HCEC 1CT (cell line): ENCODE results near the gene TMPRSS4.

Source experiments
- DNase-seq: peaks from one replicate; pipeline ENCODE4 v3.0.0-alpha.2; 2017

The TMPRSS4 gene

GRCh38 chr11:118138839-118139420, 62.1 kb downstream of the TMPRSS4 start:
- DNase-seq, result no peak

DNA sequence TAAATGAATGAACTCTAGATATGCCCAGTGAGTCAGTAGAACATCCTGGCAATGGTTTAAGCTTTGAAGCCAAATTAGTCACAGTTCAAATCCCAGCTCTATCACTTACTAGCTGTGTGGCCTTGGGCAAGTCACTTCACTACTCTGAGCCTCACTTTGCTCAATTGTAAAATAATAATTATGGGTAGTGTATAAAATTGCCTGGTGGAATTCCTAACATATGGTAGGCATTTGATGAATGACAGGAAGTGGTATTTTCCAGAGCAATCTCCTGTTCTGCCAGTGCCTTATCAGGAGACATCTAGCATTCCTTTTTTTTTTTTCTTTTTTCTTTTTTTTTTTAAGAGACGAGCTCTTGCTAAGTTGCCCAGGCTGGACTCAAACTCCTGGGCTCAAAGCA, 62.7 kb downstream of the TMPRSS4 start:
- no peak for DNase-seq

GRCh38 chr11:118142081-118142480, 65.2 kb downstream of the TMPRSS4 start:
- DNase-seq, result peak; percentile 31

- no peak for DNase-seq
Measured at GRCh38 chr11:118142809-118143208, 65.9 kb downstream of the TMPRSS4 start.

DNA sequence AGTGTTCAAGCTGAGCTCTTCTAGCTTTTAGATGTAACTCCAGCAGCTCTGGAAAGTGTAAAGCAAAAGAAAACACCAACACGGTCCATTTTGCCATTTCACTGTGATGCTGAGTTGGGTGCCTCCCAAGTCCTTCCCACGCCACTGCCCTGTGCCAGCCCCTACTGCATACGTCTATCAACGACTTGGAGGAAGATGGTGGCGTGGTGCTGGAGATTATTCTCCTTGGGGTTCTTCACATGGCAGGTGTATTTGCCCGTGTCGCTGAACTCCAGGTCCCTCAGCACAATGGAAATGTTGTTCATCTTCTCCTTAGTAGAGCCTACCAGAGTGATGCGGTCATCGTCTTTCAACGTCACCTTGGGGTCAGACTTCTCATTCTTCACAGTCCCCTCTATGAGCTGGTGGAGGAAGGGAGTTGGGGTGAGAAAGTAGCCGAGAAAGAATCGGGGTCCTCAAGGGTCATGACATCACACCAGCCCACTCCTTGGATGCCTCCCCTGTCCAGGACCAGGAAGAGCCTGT, 66.8 kb downstream of the TMPRSS4 start:
- DNase-seq, result no peak

DNA sequence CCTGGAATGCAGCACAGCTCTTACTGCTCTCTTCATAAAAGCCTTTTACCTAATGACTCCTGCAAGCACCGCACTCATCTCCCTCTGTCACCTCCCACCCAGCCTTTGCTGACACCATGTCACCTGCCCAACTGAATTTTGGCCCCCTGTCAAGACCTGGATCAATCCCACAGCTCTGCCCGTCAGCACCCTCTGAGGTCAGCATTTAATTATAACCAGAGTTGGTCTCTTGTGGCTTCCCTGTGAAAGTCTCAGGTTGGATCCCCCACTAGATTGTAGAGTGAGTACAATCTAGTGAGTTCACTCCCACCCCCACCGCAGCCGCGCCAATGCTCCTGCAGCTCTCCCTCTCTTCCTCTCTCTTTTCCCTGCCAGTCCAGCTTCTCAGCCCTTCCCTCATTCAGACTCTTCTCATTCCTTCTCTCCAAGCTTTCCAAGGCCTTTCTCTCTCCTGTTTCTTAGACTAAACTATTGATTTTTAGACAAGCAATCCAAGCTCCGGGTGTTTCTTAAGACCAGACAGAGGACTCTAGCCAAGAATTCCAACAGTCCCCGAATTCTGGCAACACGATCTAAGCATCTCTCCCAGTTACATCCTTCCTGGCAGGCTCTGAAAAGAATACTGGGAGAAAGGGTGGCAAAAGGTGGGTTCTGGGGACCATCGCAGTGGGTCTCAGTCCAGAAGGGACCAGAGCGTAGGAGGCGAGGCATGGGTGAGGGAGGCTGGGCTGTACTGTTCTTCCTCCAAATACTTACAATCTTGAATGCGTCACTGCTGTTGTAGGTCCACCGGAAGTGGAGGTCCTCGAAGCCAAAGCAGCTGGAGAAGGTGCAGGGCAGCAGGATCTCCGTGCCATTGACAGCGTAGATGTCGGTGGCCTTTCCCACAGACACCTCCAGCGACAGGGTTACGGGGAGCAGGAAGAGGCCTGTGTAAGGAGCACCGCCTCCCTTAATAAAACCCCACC, 67.7 kb downstream of the TMPRSS4 start:
- no peak for DNase-seq

DNA sequence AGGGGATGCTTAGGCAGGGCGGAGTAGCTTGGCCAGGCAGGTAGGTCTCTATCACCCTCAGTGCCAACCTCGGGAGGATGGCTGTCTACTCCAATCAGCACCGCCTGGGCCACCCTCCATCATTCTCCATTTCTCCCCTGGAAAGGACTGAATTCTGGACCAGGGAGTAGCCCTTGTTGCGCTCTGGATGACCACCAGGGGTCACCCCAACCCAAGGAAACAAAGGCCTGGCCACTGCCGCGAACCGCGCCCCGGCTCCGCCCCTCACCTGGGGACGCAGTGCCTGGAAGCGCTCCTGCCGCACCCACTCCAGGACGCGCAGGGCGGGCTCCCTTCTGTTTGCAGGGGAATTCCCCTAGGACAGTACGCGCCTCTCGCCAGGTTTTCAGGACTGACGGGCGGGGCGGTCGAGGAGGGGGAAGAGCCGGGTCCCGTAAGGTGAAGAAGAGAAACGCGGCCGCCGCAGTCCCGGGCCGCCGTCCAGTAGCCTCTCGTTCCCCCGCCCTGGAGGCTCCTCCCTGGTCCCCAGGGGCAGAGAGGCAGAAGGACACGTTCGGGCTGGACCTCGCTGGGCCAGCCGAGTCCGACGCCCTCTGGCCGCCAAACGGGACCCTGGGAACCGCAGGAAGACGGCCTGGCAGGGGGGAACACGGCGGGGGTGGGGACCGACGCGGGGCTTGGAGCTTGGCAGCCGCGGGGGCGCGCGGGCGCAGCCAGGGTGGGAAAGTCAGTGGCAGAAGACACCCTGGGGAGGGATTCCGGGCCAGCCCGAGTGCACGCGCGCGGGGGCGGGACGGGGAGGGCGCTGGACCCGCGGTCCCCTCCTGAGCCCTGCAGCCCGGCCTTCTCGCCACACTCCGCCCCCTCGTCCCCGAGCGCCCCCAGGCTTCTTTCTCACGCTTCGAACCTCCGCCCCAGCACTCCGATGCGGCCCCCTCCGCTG, 68.7 kb downstream of the TMPRSS4 start:
- DNase-seq, result peak; percentile 54

DNA sequence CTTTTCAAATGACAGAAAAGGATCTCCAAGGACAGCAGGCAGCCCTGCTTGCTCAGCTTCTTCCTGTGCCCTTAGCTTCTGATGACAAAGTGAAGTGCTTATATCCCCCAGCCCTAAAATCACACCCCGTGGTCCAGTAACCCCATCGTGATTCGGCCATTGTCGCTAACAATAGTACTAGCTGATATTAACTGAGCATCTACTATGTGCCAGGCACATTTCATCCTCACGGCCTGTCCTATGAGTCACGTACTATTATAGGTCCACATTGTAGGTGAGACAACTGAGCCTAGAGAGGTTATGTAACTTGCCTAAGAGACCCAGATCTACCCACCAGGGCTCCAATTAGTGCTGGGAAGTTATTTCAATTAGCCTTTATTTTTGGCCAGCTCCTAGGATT, 69.7 kb downstream of the TMPRSS4 start:
- DNase-seq, result no peak

- DNase-seq, result no peak
Measured at GRCh38 chr11:118147502-118147901, 70.6 kb downstream of the TMPRSS4 start.

GRCh38 chr11:118148240-118148639, 71.4 kb downstream of the TMPRSS4 start:
- no peak for DNase-seq

DNA sequence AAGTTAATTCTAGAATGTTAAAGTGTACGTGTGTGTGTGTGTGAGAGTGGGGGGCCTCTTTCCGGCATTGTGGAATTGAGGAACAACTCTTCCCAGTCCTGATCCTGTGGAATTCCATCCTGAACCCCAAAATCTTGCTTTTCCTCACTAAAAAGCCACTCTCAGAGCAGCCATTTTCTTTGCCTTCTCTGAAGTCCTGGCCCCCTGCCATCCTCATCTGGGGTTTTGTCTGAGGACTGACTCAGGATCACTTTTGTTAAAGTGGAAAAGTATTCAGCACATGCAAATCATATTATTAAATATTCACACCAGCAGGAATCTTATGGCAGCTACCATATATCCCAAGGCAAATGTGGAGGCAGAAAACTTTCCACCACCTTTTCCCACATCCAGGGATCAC, 72.0 kb downstream of the TMPRSS4 start:
- DNase-seq, result no peak

DNA sequence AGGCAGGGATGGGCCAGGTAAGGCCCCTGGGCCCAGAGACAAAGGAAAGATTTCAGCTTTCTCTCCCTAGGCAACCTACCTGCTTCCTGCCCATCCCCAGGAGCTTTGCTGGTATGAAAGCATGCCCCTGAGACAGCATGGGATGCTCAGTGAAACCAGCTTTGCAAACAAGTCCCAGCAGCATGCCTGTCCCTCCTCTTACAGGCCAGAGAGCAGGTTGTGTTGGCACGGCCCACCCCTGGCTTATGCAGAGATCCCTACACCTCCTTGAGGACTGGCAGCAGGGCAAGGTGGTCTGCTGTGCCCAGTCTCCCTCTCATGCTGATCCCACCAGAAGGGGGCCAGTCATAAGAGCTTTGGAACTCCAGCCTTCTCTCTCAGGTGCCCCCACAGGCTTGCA, 72.6 kb downstream of the TMPRSS4 start:
- DNase-seq, result no peak

GRCh38 chr11:118151431-118151830, 74.6 kb downstream of the TMPRSS4 start:
- peak; percentile 32 for DNase-seq

DNA sequence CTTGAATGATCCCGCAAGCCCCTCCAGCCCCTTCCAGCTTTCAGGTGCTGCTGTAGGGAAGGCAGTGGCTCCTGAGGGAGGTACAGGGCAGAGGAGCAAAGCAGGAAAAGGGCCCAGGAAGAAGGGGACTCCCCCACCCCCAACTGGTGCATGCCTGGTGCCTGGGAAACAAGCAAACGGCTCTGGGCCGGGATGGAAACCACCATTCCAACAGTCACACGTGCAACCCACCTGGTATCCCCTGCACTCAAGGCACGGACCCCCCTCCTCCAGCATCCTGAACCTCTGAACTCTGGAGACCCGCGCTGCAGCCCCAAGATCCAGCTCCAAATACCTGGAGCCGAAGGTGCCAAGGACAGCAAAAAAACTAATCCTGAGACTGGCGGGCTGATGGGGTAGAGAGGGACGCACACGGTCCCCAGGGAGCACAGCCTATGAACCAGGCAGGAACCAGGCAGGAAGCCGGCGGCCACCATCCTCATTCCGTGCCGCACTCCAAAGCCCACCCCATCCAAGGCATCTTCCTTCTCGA, 75.2 kb downstream of the TMPRSS4 start:
- DNase-seq, result no peak

- peak; percentile 26 for DNase-seq
Measured at GRCh38 chr11:118152552-118153471, 75.9 kb downstream of the TMPRSS4 start, which contains the start of gene SCN4B. Gene SCN4B (minus strand): TSS chr11:118152823. CDS start chr11:118152673, 150 bp downstream.

DNA sequence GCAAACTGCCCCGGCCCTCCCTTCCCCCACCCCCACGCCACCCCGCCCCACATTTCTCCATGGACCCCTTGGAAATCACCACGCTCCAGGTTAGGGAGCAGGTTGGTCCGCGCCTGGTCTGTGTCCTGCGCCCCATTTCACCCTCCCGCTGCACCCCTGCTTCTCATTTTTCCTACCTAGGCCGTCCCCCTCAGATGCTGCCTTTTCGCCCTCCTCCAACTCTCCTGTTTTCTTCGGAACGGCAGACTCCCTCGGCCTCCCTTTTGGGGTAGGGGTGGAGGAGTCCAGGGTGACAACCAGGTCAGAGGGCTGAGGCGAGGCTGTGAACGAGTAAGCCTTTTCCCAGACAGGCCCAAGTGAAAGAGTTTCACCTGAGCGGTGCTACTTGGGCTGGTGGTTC, 76.6 kb downstream of the TMPRSS4 start:
- DNase-seq, result no peak

DNA sequence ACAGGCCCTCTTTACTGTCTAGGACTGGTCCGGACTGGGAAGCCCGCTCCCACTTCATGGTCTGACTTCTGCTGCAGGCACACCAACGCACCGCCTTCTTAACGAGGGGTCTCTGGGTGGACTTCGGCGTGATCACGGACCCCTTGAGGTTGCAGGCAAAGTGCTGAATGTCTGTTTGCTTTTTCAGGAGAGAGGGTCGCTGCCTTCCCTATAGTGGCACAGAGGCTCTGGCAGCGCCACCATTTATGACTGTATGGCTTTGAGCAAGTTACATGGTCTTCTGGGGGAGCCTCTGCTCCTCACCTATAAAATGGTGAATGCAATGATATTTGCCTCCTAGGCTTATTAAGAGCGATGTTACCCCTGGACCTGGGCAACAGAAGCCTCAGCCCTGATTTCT, 77.1 kb downstream of the TMPRSS4 start:
- DNase-seq, result no peak

DNA sequence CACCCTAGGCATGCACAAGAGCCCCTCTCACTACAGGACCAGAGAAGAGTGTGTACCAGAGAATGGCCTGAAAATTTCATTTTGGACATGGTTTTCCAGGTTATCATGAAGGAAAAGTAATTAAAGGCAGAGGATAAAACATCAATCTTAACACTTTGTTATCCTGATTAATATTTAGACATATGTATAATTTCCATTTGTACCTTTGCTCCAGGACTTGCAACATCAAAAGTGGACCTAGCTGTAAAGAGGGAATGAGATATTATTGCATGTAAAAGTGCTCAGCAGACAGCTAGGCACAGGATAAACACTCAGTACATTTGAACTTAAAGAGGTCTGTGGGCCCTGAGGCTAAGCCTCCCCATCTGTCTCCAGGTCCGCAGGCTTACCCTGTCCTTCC, 77.8 kb downstream of the TMPRSS4 start:
- DNase-seq, result no peak

DNA sequence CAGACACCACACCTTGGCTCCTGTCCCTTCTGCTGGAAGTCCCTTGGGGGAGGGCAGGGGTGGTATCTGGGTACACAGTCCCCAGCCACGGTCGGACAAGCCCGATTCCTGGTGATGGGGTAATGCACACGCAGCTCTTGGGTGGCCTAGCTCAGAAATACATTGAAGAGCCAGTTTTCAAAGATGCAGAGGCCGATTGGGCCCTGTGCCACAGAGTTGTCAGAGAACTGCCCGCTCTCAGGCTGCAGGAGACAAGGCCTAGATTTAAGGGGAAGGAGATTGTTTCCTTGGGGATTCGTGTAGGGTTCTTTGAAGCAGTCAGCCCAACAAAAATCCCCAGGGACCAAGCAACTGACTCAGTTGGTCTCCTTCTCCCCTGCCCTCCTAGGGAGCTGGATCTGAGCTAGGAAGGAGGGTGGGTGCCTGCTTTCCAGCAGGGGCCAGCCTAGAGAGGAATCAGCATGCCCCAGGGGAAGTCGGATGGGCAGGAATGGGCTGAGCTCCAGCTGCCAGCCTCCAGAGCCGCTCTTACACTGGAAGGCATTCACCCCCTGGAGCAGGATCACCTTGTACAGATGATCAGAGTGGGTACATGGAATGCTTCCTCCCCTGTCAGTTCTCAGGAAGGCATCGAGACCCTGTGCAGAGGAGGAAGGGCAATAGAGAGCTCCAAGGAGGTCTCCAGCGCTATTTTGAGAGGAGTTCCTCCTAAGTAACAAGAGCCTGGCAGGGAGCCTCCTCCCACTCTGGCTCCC, 79.1 kb downstream of the TMPRSS4 start:
- DNase-seq, result no peak

GRCh38 chr11:118156531-118157185, 79.8 kb downstream of the TMPRSS4 start:
- no peak for DNase-seq
